ENCODE measurements around the gene FANCE.
A peak's percentile ranks its signal among the peaks of the same experiment; 100 is the strongest.
"Not testable (repeated sequence)": the region's sequence is repeated elsewhere in the genome, so short reads cannot be mapped to it uniquely, and the experiment has no call there.

Gene FANCE

DNA sequence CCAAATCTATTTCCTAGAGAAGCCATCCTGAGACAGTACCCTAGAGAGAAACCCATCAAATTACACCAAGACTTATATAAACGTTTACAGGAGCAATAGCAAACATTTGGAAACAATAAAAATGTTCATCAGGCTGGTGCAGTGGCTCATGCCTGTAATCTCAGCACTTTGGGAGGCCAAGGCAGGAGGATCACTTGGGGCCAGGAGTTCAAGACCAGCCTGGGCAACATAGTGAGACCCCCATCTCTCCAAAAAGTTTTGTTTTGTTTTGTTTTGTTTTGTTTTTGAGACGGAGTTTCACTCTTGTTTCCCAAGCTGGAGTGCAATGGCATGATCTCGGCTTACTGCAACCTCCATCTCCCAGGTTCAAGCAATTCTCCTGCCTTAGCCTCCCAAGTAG, 19.4 kb upstream of the FANCE start:
- not testable (repeated sequence) for DNase-seq (ENCODE audit: low read depth)

DNA sequence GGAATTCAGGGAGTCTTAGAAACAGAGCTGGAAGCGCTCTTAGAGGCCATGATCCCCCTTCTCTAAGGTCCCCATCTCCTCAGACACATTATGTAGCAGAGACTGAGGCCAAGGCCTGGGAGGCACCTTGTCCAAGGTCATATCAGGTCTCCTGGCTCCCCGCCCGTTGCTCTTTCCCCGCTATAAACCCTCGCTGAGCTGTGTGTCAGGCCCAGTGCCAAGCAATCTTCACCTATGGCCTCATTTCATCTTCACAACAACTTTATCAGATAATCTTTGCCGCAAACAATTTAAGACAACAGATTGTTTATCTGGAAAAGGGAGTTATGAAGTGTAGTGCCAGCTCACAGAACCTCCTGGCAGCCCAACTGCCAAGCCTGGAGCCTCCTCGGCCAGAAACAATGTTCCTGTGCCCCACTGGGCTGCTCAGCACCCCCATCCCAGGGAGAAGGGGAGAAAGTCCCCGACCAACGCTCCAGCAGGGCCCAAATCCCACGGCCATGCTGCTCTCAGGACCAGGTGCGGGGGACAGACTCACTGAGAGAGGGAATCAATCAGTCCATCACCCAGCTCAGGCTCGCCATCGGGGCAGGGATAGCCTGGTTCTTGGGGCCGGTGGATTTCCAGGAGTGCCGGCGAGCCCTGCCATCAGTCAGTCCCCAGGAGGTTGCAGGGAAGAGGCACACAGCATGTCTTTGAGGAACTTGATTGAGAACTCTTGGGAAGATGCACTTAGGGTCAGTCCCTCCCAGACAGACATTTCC, 16.9 kb upstream of the FANCE start:
- DNase-seq (ENCODE audit: low read depth): no peak

DNA sequence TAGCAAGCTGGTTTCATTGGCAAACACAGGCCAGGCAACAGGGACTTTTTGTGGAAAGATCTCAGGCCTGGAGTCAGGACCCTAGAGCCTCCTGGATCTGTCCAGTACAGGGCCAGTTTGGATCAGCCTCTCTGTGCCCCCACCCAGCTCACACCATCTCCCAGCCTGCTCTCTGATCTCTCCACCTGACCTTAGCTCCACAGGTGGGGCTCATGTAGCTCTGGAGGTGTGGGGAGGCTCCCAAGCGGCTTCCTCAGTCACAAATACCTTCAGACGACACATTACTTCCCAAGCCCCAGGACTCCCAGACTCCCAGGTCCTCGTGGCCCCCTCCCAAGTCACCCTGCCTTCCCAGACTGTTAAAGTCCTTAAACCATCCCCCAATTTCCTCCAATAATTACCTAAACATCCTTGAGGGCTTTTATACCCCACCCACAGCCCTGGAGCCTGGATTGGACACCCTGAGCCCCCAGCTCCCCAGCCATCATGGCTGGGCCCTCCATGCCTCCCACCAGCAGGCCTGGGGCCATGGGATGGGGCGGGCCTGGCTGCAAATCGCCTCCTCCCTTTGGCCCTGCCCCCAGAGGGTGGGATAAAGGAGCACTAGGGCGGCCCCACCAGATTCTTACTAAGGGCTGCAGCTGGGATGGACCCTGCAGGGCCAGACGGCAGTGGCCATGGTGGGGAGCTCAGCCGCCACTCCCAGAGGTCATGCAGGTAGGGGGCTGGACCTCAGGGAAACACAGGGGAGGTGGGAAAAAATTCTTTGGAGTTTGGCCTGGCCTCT, 15.9 kb upstream of the FANCE start:
- no peak for DNase-seq (ENCODE audit: low read depth)

DNA sequence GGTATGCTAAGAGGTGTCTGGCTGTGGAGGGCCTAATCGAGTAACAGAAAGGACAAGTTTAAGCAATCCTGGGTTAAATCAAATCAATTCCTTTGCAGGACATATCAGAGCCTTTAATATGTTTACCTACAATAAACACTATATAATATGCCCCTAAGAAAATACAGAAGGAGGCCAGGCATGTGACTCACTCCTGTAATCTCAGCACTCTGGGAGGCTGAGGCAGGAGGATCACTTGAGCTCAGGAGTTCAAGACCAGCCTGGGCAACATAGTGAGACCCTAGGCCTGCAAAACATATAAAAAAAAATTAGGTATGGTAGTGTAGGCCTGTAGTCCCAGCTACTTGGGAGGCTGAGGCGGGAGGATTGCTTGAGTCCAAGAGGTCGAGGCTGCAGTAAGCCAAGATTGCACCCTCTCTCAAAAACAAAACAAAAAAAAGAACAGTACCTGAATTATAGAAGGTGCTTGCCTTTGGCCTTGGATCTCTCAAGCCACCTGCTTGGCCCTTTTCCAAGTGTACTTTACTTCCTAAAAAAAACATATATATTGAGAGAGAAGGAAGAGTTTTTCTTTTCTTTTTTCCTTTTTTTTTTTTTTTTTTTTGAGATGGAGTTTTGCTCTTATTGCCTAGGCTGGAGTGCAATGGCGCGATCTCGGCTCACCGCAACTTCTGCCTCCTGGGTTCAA, 13.6 kb upstream of the FANCE start:
- not testable (repeated sequence) for DNase-seq (ENCODE audit: low read depth)

DNA sequence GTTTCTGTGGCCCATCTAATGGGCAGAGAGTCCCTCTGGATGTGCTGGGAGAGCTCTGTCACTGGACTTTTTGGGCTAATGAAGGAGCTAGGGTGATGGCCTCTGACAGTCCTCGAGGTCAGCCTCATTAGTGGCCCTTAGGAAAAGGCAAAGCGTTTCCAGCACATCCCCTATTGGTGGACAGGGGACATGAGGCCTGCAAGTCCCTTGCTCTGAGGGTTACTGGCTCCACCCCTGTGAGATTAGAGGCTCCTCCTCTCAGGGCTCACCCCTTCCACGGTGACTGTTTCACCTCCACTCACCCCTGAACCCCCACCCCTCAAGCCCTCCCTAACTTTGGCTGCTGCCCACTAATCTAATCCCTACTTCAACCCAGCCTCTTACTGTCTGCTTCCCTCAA, 12.8 kb upstream of the FANCE start:
- DNase-seq (ENCODE audit: low read depth): no peak

DNA sequence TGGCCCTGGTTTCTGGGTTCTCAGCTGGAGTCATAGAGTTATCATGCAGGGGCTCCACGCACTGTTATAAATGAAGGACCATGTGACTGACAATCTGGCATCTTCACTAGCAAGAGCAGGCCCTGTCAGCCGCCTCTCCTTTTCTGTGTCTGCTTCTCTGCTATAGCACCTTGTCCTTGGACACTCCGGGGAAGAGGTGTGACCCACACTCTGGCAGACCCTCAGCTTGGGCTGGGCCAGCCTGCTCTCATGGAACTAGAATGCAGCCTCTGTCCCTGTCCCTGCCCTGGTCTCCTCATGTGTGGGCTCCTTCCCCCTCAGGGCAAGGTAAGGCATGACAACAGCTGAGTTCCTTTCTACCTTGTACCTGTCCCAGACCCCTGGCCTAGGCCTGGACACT, 10.9 kb upstream of the FANCE start:
- DNase-seq (ENCODE audit: low read depth): no peak

DNA sequence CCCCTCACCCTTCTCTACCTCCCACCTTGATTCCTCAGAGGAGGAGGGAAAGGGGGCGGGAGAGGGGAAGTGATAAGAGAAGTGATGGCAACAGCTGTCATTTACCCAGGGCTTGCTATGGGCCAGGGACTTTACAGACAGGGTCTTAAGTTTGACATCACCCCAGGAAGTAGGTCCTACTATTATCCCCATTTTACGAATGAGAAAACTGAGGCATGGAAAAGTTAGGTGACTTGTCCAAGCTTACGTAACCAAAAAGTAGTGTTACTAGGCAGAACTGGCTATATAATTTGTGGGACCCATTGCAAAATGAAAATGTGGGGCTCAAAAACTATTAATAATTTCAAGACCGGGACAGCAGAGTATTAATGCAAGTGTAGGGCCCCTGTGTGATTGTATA, 10.5 kb upstream of the FANCE start:
- no peak for DNase-seq (ENCODE audit: low read depth)

DNA sequence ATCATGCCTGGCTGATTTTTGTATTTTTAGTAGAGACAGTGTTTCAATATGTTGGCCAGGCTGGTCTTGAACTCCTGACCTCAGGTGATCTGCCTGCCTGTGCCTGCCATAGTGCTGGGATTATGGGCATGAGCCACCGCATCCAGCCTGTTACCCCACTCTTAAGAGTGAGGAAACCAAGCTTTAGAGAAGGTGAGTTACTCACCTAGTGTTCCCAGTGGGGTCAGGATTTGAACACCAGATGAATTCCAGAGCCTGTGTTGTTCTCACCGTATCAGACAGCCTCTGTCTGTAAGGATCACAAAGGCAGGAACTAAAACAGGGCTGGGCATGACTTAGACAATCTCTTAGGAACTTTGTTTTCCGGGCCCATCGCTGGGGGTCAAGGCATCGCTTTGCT, 9.4 kb upstream of the FANCE start:
- no peak for DNase-seq (ENCODE audit: low read depth)

DNA sequence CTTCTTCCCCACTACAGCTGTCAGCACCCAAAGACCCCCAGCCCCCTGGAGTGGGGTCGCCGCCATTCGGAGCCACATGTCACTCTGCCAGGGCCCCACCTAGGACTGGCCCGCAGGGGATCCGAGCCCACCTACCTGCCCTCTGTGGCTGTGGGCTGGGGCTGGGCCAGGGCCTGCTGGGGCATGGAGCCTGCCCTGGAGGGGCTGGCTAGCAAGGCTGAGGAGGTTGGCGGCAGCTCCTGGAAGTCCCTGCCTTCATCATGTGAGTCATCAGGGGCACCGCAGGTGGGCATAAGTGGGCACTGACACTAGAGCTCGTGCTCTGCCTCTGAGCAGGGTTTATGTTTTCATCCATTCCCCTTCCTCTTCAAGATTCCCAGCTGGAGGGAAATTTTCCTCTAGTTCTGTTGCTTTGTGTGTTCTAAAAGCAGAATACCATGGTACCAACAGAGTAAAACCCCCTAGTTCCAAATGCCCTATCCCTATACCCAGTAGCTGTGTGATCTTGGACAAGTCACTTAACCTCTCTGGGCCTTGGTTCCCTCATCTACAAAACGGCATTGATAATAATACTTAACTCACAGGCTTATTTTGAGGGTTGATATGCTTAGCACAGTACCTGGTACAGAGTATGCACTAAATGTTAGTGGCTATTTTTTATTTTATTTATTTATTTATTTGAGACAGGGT, 8.7 kb upstream of the FANCE start:
- DNase-seq (ENCODE audit: low read depth): no peak

DNA sequence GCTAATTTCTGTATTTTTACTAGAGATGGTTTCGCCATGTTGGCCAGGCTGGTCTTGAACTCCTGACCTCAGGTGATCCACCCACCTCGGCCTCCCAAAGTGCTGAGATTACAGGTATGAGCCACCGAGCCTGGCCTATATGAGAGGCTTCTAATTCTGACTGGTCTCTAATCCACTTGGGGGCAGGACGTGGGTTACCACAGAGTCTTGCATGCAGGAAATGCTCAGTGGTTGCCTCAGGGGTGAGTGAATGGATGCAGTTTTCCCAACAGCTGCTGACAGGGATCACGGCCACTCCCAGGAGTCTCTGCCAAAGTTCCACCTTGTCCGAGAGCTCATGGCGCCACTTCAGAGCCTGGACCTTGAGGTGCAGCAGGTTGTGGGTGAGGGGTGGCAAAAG, 6.4 kb upstream of the FANCE start:
- DNase-seq (ENCODE audit: low read depth): no peak

DNA sequence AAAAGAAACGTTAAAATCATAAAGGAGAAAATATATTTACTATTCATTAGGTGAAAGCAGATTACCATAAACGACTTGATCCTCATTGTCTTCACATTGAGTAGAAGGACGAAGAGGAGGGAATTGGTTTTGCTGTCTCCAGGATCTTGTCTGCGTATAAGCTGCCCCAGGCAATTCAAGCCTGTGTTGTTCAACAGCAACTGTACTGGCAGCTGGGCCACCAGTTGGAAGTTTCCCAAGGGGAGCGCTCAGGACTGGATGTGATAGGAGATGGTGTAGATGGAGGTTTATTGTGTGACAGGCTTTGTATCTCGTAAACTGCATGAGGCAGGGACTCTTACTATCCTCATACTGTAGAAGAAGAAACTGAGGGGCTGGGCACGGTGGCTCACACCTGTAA, 3.9 kb upstream of the FANCE start:
- no peak for DNase-seq (ENCODE audit: low read depth)

DNA sequence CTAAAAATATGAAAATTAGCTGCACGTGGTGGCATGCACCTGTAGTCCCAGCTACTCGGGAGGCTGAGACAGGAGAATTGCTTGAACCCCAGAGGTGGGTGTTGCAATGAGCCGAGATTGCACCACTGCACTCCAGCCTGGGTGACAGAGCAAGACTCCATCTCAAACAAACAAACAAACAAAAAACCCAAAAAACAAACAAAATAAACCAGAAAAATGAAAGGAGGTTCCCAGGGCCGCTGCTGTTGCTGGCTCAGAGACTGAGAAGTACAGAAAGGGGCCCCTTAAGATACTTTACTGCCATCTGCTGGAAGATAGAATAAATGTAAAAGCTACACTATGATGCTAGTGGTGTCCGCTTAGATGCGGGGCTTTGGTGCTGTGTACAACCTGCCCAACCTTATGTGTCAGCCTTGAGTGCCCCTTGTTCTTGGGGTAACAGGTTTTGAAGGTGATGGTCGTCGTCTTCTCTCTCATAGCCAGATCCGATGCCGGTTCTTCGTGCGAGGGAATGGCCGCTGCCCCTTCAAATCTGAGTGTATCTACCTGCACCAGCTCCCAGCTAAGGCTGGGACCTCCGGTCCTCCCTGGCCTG, 2.8 kb upstream of the FANCE start:
- DNase-seq (ENCODE audit: low read depth): peak; percentile 58

DNA sequence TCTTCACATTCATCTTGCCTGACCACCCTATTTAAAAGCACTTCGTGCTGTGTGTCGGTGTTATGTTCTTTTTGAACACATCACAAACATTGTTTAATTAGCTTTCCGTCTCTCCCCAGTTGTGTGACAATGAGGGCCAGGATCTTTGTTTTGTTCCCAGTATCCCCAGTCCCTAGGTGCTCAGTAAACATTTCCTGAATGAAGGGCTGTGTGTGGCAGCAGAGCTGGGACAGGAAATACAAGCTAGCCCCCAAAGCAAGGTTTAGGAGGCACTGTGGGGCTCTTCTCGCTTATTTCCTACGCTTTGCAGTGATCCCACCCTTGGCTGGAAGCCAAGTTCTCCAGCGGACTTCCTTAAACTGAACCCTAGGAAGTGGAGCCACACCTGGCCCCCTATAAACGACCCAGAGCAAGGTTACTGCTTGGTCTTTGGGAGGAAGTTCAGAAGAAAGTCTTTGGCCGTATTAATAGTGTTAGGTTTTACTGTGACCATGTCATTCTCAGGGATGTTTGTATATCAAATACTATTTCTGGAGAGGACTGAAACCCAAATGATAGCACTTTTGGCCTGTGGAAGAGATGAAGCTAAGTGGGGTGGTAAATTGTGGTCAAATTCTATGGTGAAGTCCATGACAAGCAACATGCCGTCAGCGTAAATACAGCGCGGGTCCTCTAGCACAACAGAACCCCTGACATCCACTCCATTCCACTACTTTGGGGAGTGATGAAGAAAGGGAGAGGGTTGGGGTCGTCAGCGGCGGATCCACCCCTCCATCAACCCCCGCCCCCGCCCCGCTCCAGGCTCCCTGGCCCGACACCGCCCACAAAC, 570 bp upstream of the FANCE start:
- DNase-seq (ENCODE audit: low read depth): no peak

DNA sequence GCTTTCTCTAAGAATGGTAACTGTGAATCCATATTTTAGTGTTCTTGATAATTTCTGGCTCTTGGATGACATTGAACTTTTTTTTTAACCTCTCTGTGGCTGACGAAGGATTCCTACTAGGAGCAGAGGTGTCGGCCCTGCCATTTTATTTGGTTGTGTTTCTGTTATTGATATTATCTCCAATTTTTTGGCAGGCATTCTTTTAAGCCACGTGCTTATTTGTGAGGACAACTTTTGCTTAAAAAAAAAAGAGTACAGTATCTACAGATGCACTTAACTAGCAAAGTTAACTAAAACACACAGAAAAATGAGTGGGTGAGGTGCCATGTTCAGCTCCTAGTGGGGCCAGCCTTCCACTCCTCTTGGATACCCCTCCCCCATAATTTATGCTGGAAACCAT, 1.1 kb downstream of the FANCE start:
- DNase-seq (ENCODE audit: low read depth): no peak

DNA sequence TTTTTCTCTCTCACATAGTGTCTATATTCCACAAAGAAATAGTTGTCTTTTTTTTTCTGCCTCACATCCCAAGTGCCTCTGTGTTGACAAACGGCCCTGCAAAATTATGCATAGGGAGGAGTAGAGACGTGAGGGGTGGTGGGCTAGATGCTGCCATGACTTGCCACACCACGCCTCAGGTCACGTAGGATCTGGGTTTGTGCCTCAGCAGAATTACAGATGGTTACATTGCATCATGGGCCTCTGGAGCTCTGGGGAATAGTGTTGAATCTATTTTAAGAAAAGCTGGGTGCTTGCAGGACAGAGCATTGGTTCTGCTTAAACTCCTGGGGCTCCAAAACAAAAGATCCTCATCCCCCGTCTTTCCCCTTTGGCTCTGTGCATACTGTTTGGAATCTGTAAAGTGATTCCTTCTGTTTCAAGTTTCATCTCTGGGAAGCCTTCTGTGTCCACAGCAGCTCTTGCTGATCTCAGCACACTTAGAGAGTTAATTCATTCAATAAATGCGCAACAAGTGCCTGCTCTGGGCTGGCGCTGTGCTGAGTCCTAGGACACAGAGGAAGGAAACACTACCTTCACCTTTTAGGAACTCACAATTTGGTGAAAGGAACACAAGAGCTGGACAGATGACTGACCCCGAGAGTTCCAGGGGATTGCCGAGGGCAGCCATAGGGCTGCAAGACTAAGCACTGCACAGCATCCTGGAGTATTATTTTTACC, 2.4 kb downstream of the FANCE start:
- peak; percentile 72 for DNase-seq (ENCODE audit: low read depth)

DNA sequence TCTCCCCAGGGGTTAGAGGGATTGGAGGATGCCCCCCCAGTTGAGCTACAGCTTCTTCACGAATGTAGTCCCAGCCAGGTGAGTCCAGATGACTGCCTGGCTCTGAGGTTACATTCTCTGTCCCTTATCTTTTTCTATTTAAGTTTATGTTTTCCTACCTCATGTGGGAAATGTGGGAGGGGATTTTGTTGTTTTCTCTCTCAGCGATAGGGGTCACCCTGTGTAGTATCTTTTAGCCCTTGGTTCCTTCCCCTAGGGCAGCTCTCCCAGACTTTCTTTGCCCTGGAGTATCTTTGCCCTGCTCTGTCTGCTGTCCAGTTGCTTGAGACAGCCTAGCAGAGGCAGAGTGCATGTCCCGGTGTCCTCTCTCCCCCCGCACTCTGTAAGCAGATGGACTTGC, 5.8 kb downstream of the FANCE start:
- no peak for DNase-seq (ENCODE audit: low read depth)

DNA sequence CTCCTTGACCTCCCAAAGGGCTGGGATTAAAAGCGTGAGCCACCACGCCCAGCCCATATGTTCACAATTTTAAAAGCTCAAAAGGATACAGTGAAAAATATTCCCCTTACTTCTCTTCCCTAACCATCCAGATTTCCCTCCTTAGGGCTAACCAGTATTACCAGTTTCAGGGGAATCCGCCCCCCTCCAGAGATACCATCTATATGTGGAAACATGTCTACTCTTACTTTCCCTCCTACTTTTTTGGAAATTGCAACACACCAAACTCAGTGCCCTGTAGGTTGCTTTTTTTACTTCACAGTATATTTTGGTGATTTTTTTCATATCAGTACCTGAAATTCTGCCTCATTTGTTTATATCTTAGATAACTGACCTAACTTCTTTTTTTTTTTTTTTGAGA, 9.1 kb downstream of the FANCE start:
- DNase-seq (ENCODE audit: low read depth): no peak

DNA sequence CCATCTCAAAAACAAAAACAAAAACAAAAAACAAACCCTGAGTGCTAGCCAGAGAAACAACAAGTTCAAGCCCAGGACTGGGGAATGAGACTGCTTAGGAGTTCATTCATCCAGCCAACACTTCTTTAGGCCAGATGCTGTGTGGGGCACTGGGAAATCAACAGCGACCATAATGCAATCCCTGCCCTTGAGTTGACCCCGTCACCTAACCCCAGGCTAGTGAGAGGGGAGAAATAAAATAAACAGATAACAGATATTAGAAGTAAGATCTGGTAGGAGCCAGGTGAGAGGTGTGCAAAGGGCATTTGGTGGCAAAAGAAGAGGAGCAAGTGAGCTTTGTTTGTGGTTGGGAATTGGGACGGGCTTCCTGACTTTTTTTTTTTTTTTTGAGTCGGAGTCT, 11.2 kb downstream of the FANCE start:
- DNase-seq (ENCODE audit: low read depth): no peak

DNA sequence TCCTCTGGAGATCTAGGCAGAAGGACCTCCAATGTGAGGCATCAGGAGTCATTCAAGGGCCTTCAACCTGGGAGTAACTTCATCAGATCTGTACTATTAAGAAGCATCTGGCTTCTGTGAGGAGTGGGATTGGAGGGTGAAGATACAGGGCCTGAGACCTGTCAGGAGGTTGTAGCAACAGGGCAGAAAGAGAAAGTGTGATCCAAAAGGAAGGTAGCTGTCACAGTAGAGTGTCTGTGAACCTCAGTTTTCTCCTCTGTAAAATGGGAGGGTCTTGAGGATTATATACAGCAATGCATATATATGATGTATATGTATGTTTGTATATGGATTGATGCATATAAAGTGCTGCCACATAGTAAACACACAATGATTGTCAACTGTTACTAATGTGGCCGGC, 13.5 kb downstream of the FANCE start:
- no peak for DNase-seq (ENCODE audit: low read depth)

DNA sequence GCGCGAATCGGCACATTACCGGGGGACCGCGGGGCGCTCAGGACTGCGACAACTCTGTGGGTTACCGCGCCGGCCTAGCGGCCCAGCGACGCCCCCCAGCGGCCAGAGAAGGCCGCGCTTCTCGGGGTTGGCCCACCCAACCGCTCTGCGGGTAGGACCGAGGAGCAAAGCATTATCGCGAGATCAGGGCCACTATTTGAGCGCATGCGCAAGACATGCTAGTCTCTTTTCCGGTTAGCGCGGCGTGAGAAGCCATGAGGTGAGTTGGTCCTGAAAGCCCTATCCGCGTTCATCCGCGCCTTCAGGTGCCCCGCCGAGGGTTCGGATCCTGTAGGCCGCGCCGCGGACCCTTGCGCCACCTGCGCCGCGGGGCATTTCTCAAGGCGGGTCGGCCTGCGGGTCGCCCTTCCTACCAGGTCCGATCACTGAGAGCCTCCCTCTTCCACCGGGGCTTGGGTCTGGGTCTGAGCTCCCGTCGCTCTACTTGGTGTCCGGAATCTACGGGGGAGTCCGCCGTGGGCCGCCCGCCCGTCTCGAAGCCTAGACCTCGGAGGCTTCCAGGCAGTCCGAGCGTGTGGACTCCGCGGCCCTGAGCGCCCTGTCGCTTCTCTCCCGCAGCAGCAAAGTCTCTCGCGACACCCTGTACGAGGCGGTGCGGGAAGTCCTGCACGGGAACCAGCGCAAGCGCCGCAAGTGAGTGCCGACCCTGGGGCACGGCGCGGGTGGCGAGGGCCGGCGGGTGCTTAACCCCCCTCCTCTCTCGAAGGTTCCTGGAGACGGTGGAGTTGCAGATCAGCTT, 16.2 kb downstream of the FANCE start, which contains the start of gene RPL10A:
Gene RPL10A (plus strand): TSS at position 221 of the 799 bp plus-strand sequence. CDS start 34 bp downstream, at position 255.
- peak; percentile 95 for DNase-seq (ENCODE audit: low read depth)

All from fibroblast of gingiva (primary cell).